HEK293 (cell line): ENCODE data around the gene BAIAP2.
A peak's percentile ranks its signal among the peaks of the same experiment; 100 is the strongest.

ENCODE experiments used
- CTCF ChIA-PET: fragments of 350-600 bp; formaldehyde crosslinking; extraction: SDS; loops from one replicate; lab custom pipeline; 2021; ENCODE audit warnings: antibody characterized with exemption; lab: Yijun Ruan, JAX
- POLR2A ChIA-PET: fragments of 300-600 bp; formaldehyde crosslinking; extraction: SDS; loops from one replicate; lab custom pipeline; 2020; ENCODE audit warnings: antibody characterized with exemption, inconsistent platforms; lab: Yijun Ruan, JAX
- H3K27ac ChIP-seq: fragments of 200-500 bp; sonication (Bioruptor generic); 2 replicates; pipeline ENCODE4 v1.5.1; 2014; ENCODE audit warnings: low read depth, low read length, control low read depth, inconsistent platforms; ENCODE audit errors: extremely low read depth
- H3K36me3 ChIP-seq, 2 experiments: fragments of 200-500 bp in 1 of 2; sonication (Bioruptor generic) in 1 of 2; 1 replicate in 1 of 2; 2 replicates in 1 of 2; pipeline ENCODE4 v1.5.1; 2014 to 2017; ENCODE audit warnings: inconsistent platforms in 2 of 2, low read length in 2 of 2; ENCODE audit not compliant: control insufficient read depth in 2 of 2, insufficient read depth in 1 of 2
- H3K4me1 ChIP-seq: fragments of 200-500 bp; sonication (Bioruptor generic); 2 replicates; pipeline ENCODE4 v1.5.1; 2014; ENCODE audit warnings: mild to moderate bottlenecking, low read length, inconsistent platforms; ENCODE audit not compliant: control insufficient read depth, insufficient read depth
- H3K4me3 ChIP-seq: 2 replicates; pipeline ENCODE4 v1.5.1; 2011; ENCODE audit warnings: low read depth, mild to moderate bottlenecking, control low read depth, low read length, moderate library complexity
- H3K9me3 ChIP-seq: fragments of 200-500 bp; sonication (Bioruptor generic); 2 replicates; pipeline ENCODE4 v1.5.1; 2014; ENCODE audit warnings: low read depth, low read length, inconsistent platforms; ENCODE audit not compliant: control insufficient read depth, insufficient read depth
- ELK4 ChIP-seq: IDR thresholded peaks from 2 replicates; pipeline ENCODE4 v1.6.1; 2011; ENCODE audit warnings: mild to moderate bottlenecking, low read depth, low read length, borderline replicate concordance
- GLIS1 ChIP-seq: fragments of 450-650 bp; formaldehyde crosslinking; IDR thresholded peaks from 2 replicates; pipeline ENCODE4 v1.5.1; 2016; ENCODE audit warnings: missing biosample characterization, missing genetic modification characterization
- HIC1 ChIP-seq: fragments of 450-650 bp; formaldehyde crosslinking; IDR thresholded peaks from 2 replicates; pipeline ENCODE4 v1.5.1; 2016; ENCODE audit warnings: missing biosample characterization, missing genetic modification characterization
- PATZ1 ChIP-seq: fragments of 450-650 bp; formaldehyde crosslinking; IDR thresholded peaks from 2 replicates; pipeline ENCODE4 v1.5.1; 2016; ENCODE audit warnings: missing biosample characterization, missing genetic modification characterization
- REPIN1 ChIP-seq: fragments of 450-650 bp; formaldehyde crosslinking; IDR thresholded peaks from 2 replicates; pipeline ENCODE4 v1.5.1; 2017; ENCODE audit warnings: missing biosample characterization, missing genetic modification characterization, low read depth
- ZBTB11 ChIP-seq: fragments of 450-650 bp; formaldehyde crosslinking; conservative IDR thresholded peaks from 2 replicates; pipeline ENCODE4 v1.5.1; 2016; ENCODE audit warnings: low read depth, missing biosample characterization, missing genetic modification characterization
- ZBTB21 ChIP-seq: fragments of 450-650 bp; formaldehyde crosslinking; IDR thresholded peaks from 2 replicates; pipeline ENCODE4 v1.5.1; 2017; ENCODE audit warnings: missing biosample characterization, missing genetic modification characterization
- ZBTB26 ChIP-seq: fragments of 450-650 bp; formaldehyde crosslinking; optimal IDR thresholded peaks from 2 replicates; pipeline ENCODE3; 2016; ENCODE audit warnings: missing biosample characterization, mild to moderate bottlenecking, missing genetic modification characterization
- ZFP69B ChIP-seq: fragments of 450-650 bp; formaldehyde crosslinking; IDR thresholded peaks from 2 replicates; pipeline ENCODE4 v1.5.1; 2016; ENCODE audit warnings: missing biosample characterization, missing genetic modification characterization
- ZNF132 ChIP-seq: fragments of 450-650 bp; formaldehyde crosslinking; IDR thresholded peaks from 2 replicates; pipeline ENCODE4 v1.5.1; 2017; ENCODE audit warnings: missing biosample characterization, missing genetic modification characterization, borderline replicate concordance
- ZNF175 ChIP-seq: fragments of 450-650 bp; formaldehyde crosslinking; IDR thresholded peaks from 2 replicates; pipeline ENCODE4 v1.5.1; 2016; ENCODE audit warnings: missing biosample characterization, missing genetic modification characterization
- ZNF221 ChIP-seq: fragments of 450-650 bp; formaldehyde crosslinking; IDR thresholded peaks from 2 replicates; pipeline ENCODE4 v1.5.1; 2017; ENCODE audit warnings: missing biosample characterization, missing genetic modification characterization, borderline replicate concordance
- ZNF529 ChIP-seq: fragments of 450-650 bp; formaldehyde crosslinking; IDR thresholded peaks from 2 replicates; pipeline ENCODE4 v1.5.1; 2017; ENCODE audit warnings: missing genetic modification characterization, missing biosample characterization; ENCODE audit not compliant: insufficient replicate concordance
- ZNF600 ChIP-seq: fragments of 450-650 bp; formaldehyde crosslinking; IDR thresholded peaks from 2 replicates; pipeline ENCODE4 v1.5.1; 2016; ENCODE audit warnings: missing biosample characterization, missing genetic modification characterization
- ZNF660 ChIP-seq: fragments of 450-650 bp; IDR thresholded peaks from 2 replicates; pipeline ENCODE4 v1.5.1; 2018; ENCODE audit warnings: missing biosample characterization, mild to moderate bottlenecking, missing genetic modification characterization
- ZNF692 ChIP-seq: fragments of 450-650 bp; formaldehyde crosslinking; IDR thresholded peaks from 2 replicates; pipeline ENCODE4 v1.5.1; 2016; ENCODE audit warnings: missing biosample characterization, missing genetic modification characterization

Gene BAIAP2

GRCh38 chr17:81163703-81164370, 128.9 kb downstream of the BAIAP2 start:
- no peak overlapping the region for H3K4me3 ChIP-seq
- H3K36me3 ChIP-seq = no peaks in the 10 kb centered on the region
- POLR2A ChIA-PET = interaction anchor here (0.6 kb wide), 1 partner anchor 561 kb away, joined by 4 read pairs; no protein-coding TSS in a partner anchor
- TF ChIP-seq ZNF692 = peak; percentile 59; the same call in 1 of the 2 replicates
- peak; percentile 12; the same call in 1 of the 2 replicates for TF ChIP-seq GLIS1
- TF ChIP-seq HIC1 (tag by site-specific recombination) = peak; percentile 33; the same call in 1 of the 2 replicates
- 0 out of 2 replicates have a peak, but pooled peaks have one; percentile 48 for TF ChIP-seq ZFP69B
- no peak for TF ChIP-seq ZNF660 (tag by site-specific recombination)
- no peak overlapping the region for H3K27ac ChIP-seq
- CTCF ChIA-PET = interaction anchor here (1.6 to 1.7 kb wide), 2 partner anchors 21 to 37 kb away, joined by 4 read pairs; no protein-coding TSS in a partner anchor
- H3K9me3 ChIP-seq = no peaks in the 10 kb centered on the region
- H3K4me1 ChIP-seq = peaks cover 2% of the 10 kb centered on the region; the same call in 1 of the 2 replicates

GRCh38 chr17:81164371-81165245, 129.7 kb downstream of the BAIAP2 start:
- Histone ChIP-seq H3K4me3 (no peak overlapping the region), H3K27ac (peak overlapping the region; percentile 55; the same call in 1 of the 2 replicates), H3K9me3 (no peaks in the 10 kb centered on the region), H3K4me1 (peaks cover 2% of the 10 kb centered on the region; the same call in 1 of the 2 replicates), H3K36me3 (no peaks in the 10 kb centered on the region)
- POLR2A ChIA-PET = interaction anchor here (0.6 to 1.3 kb wide), 2 partner anchors 22 to 561 kb away, joined by 3 to 4 read pairs; no protein-coding TSS in a partner anchor
- CTCF ChIA-PET = interaction anchor here (1.6 to 1.7 kb wide), 2 partner anchors 22 to 36 kb away, joined by 4 read pairs; no protein-coding TSS in a partner anchor
- no peak for TF ChIP-seq ELK4
- no peak for TF ChIP-seq ZBTB26 (tag by site-specific recombination)
- no peak for TF ChIP-seq ZBTB11
- TF ChIP-seq ZNF175 (tag by site-specific recombination) = no peak
- no peak for TF ChIP-seq ZNF221 (tag by site-specific recombination)
- TF ChIP-seq ZNF529 (tag by site-specific recombination) = no peak
- no peak for TF ChIP-seq HIC1 (tag by site-specific recombination)
- TF ChIP-seq ZBTB21 (tag by site-specific recombination) = no peak
- no peak for TF ChIP-seq REPIN1 (tag by site-specific recombination)
- TF ChIP-seq ZNF600 = no peak; the same call in 1 of the 2 replicates
- TF ChIP-seq PATZ1 (tag by site-specific recombination) = no peak
- TF ChIP-seq ZNF132 (tag by site-specific recombination) = no peak
